ENCODE measurements around the gene THBS1.

The THBS1 gene

GRCh38 chr15:39589193-39589814, 8.4 kb downstream of the THBS1 start:
- DNase-seq (ENCODE audit: low read depth) = no peak

DNA sequence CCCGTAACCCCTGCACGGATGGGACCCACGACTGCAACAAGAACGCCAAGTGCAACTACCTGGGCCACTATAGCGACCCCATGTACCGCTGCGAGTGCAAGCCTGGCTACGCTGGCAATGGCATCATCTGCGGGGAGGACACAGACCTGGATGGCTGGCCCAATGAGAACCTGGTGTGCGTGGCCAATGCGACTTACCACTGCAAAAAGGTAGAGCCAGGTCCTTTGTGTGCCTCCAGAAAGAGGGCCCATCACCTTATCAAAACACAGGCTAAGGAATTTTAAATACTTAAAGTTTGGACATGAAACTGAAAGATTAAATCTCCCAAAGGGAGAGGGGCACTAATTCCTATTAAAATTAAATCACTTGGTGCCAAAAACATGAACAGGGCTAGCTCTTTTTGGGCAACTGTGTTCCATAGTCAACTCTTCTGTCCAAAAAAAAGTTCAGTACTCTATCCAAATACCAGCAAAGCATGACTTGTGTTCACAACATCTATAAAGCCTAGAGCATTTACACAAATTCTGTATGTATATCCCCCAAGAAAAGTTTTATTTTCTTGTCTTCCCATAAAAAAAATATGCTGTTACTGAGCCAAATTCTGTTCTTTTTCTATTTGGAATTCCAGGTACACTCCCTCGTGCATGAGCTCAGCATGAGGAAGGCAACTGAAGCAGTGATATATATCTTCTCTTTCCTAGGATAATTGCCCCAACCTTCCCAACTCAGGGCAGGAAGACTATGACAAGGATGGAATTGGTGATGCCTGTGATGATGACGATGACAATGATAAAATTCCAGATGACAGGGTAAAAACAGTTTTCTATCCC, 9.2 kb downstream of the THBS1 start:
- no peak for DNase-seq (ENCODE audit: low read depth)

- no peak for DNase-seq (ENCODE audit: low read depth)
These were observed 10.4 kb downstream of the THBS1 start for GRCh38 chr15:39591141-39591895.

- DNase-seq (ENCODE audit: low read depth) = no peak
These were observed 11.0 kb downstream of the THBS1 start for GRCh38 chr15:39591896-39592315.

- DNase-seq (ENCODE audit: low read depth) = no peak
These were observed 11.6 kb downstream of the THBS1 start for GRCh38 chr15:39592500-39592899.

DNA sequence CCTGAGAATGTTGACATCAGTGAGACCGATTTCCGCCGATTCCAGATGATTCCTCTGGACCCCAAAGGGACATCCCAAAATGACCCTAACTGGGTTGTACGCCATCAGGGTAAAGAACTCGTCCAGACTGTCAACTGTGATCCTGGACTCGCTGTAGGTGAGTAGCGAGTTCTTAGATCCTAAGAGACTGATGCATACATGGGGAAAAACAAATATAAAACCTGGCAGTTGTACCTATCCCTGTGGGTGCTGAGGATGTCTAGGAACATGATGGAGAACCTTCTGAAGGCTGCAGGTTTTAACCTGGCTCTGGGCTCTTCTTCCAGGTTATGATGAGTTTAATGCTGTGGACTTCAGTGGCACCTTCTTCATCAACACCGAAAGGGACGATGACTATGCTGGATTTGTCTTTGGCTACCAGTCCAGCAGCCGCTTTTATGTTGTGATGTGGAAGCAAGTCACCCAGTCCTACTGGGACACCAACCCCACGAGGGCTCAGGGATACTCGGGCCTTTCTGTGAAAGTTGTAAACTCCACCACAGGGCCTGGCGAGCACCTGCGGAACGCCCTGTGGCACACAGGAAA, 12.3 kb downstream of the THBS1 start:
- no peak for DNase-seq (ENCODE audit: low read depth)

DNA sequence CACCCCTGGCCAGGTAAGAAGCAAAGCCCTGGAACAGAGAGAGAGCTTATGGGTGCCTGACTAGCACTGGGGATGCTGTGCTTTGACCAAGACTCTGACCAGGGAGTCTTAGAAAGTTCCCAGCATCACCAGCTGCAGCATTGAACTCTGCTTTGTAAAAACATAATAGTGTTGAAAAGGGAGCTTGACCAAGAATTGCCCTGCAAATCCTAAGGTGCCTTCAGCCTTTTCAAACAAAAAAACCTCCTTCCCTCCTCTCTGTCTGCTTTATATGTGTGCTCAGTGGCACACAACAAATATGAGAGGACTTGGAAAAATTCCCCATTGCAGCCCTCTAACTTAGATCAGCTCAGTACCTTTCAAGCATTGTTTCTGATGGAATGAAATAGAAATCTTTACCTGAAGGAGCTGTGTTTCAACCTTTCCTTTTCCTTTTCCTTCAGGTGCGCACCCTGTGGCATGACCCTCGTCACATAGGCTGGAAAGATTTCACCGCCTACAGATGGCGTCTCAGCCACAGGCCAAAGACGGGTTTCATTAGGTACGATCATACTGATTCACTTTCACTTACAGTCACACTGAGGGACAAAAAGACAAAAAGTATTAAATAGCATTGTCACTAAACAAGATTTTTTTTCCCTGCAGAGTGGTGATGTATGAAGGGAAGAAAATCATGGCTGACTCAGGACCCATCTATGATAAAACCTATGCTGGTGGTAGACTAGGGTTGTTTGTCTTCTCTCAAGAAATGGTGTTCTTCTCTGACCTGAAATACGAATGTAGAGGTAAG, 13.0 kb downstream of the THBS1 start:
- no peak for DNase-seq (ENCODE audit: low read depth)

GRCh38 chr15:39594446-39595337, 13.8 kb downstream of the THBS1 start:
- no peak for DNase-seq (ENCODE audit: low read depth)

DNA sequence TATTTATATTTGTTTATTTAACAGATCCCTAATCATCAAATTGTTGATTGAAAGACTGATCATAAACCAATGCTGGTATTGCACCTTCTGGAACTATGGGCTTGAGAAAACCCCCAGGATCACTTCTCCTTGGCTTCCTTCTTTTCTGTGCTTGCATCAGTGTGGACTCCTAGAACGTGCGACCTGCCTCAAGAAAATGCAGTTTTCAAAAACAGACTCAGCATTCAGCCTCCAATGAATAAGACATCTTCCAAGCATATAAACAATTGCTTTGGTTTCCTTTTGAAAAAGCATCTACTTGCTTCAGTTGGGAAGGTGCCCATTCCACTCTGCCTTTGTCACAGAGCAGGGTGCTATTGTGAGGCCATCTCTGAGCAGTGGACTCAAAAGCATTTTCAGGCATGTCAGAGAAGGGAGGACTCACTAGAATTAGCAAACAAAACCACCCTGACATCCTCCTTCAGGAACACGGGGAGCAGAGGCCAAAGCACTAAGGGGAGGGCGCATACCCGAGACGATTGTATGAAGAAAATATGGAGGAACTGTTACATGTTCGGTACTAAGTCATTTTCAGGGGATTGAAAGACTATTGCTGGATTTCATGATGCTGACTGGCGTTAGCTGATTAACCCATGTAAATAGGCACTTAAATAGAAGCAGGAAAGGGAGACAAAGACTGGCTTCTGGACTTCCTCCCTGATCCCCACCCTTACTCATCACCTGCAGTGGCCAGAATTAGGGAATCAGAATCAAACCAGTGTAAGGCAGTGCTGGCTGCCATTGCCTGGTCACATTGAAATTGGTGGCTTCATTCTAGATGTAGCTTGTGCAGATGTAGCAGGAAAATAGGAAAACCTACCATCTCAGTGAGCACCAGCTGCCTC, 14.7 kb downstream of the THBS1 start:
- DNase-seq (ENCODE audit: low read depth) = no peak

GRCh38 chr15:39596358-39597051, 15.6 kb downstream of the THBS1 start:
- DNase-seq (ENCODE audit: low read depth) = no peak

DNA sequence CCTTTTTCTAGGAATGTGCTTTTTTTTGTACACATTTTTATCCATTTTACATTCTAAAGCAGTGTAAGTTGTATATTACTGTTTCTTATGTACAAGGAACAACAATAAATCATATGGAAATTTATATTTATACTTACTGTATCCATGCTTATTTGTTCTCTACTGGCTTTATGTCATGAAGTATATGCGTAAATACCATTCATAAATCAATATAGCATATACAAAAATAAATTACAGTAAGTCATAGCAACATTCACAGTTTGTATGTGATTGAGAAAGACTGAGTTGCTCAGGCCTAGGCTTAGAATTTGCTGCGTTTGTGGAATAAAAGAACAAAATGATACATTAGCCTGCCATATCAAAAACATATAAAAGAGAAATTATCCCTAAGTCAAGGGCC, 16.5 kb downstream of the THBS1 start:
- no peak for DNase-seq (ENCODE audit: low read depth)

- no peak for DNase-seq (ENCODE audit: low read depth)
These were observed 16.9 kb downstream of the THBS1 start for GRCh38 chr15:39597751-39598185.

DNA sequence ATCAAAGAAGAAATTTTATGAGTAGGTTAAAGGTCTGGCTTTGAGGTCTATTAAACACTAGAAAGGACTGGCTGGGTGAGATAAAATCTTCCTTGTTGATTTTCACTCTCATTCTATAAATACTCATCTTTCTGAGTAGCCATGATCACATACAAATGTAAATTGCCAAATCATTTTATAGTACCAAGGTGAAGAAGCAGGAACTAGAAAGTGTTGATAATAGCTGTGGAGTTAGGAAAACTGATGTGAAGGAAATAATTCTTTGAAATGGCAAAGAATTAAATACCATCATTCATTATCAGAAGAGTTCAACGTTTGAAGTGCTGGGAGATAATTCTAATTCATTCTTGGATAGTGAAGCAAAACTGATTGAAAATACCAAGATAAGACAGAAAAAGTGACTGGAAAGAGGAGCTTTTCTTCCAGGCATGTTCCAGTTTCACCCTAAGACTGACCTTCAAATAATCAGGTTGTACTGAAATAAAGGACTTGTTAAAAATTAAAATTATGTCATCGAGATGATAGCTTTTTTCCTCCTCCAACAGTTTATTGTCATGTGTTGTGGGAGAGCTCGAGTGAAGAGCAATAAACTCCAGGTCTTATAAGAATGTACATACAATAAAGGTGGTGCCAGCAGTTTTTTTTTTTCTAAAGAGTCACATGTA, 17.4 kb downstream of the THBS1 start:
- no peak for DNase-seq (ENCODE audit: low read depth)

GRCh38 chr15:39598958-39599845, 18.3 kb downstream of the THBS1 start:
- no peak for DNase-seq (ENCODE audit: low read depth)

- DNase-seq (ENCODE audit: low read depth) = no peak
These were observed 19.0 kb downstream of the THBS1 start for GRCh38 chr15:39599871-39600270.

GRCh38 chr15:39602143-39602542, 21.3 kb downstream of the THBS1 start:
- DNase-seq (ENCODE audit: low read depth) = no peak

DNA sequence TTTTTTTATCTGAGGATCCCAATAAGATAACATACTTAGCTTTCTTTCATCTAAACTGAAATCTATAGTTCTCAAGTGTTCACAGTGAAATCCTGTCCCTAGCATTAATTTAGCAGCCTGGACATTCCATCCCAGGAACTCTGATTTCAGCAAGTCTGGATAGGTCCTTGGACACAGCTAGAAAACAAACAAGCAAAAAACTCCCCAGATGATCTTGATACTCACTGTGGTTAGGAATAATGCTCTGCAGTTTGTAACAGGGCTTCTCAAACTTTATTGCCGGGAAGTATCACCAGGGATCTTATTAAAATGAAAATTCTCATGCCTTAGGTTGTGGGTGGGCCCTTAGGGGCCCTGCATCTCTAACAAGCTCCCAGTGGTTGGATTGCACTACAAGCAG, 24.3 kb downstream of the THBS1 start:
- no peak for DNase-seq (ENCODE audit: low read depth)

Measured in stimulated activated CD4-positive, alpha-beta T cell treated with anti-CD3 and anti-CD28 coated beads, Interleukin-2, amount 100 ng/mL, for 4 hours (primary cell).